CD4-positive, alpha-beta T cell treated with Interferon alpha-2 for 1 hour (primary cell): ENCODE measurements around the gene TMEM62.
"Not testable (repeated sequence)": the region's sequence is repeated elsewhere in the genome, so short reads cannot be mapped to it uniquely, and the experiment has no call there.

Experiments used
- DNase-seq, 2 donors: peaks; one replicate each; pipeline ENCODE4 v3.0.0-alpha.2; 2020 to 2022

Gene TMEM62

DNA sequence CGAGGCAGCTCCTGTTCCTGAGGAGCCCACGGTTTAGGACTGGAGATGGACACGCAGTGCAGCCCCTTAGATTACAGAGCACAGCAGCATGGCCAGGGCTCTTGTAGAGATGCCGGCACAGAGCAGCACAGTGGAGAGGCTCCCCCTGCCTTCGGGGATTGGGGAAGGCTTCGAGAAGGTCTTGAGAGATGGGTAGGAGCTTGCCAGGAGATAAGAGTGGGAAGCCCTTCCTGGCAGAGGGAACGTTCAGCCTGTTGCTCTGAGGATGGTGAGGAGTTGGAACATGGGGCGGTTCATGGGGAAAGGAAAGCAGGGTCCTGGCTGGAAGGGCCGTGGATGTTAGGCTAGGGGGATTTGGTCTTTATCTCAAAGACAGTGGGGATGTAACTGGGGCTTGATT is 77.4 kb downstream of the TMEM62 start:
- DNase-seq = no peak

DNA sequence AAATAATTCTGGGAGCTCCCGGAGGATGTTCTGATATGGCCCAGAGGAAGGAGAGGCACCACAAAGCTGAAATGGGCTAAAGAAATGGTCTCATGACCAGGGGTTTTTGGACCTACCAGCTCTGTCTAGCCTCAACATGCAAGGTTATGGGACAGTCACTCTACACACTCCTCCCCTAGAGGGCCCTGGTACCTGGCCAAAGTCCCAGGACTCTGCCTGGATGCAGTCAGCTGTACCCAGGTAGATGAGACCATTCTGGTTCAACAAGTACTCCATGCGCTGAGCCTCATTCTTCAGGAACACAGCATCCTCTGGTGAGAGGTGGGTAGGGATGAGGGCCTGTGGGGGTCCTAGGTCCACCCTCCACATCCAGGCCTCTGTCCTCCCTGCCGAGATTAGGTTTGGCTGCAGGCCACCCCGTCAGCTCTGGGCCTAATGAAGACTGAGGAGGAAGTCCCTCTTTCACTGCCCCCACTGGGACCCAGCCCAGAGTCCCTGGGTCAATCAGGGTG is 77.9 kb downstream of the TMEM62 start:
- no peak for DNase-seq

DNA sequence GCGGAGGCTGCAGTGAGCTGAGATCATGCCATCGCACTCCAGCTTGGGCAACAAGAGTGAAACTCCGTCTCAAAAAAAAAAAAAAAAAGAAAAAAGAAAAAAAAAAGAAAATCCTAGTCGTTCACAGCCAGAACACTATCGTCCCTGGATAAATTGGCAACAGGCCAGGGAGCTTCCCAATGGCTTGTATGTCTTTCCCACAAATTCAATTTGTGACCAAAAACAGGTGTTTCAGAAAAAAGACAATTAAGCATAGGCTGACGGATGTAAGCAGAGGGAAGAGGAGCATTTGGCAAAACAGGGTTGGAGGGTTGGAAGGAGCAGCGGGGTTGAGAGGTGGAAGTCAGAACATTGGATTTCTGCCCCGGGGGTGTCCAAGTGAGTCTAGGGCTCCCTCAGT is 78.9 kb downstream of the TMEM62 start:
- DNase-seq = no peak

DNA sequence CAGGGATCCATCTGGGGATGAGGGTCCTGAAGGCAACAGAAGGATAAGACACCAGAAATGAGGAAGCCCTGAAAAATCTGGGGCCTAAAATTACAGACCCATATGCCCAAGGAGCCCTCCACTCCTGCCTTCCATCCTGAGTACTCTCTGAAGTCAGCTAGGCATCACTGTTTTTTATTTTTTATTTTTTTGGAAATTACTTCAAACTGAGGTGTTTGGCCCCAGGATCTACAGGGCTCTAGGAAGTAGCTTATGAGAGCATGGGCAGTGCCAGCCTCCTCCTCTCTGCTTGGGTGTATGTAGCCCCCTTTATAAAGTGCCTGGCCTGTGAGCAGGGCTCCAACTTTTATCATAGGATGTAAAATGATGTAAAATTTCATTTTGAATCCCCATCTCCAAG is 79.6 kb downstream of the TMEM62 start:
- no peak for DNase-seq

DNA sequence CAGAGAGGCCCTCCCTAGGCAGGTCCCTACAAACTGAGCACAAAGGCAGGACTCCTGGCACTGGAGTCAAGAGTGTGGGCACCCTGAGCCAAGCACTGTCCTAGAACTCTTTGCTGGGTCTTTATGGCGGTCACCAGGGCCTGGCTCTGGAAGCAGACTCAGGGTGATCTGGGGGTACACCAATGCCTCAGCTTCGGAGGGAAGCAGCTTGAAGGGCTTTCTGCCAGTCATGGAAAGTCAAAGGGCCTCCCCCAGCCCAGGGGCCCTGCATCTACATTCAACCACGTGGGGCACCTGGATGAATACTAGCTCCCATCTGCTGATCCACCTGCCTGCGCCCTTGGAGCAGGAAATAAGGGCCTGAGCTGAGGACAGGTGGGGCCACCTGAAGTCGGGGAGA is 80.1 kb downstream of the TMEM62 start:
- DNase-seq = no peak

DNA sequence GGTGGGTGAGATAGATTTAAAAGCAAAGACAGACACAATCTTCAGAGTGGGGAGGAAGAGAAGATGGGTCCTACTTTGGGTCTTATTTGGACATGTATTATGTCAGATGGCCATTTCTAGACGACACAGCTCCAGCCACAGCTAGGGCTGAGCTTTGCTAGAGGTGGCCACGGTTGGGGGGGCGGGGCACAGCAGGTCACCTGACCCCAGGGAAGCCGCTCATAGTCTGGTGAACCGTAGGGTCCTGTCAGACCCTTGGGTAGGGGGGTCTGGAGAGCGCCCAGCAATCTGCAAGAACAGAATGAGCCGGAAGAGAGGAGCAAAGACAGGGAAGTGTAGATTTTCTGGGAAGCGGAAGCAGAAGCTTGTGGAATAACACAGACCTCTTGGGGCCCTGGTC is 80.8 kb downstream of the TMEM62 start:
- DNase-seq = no peak

DNA sequence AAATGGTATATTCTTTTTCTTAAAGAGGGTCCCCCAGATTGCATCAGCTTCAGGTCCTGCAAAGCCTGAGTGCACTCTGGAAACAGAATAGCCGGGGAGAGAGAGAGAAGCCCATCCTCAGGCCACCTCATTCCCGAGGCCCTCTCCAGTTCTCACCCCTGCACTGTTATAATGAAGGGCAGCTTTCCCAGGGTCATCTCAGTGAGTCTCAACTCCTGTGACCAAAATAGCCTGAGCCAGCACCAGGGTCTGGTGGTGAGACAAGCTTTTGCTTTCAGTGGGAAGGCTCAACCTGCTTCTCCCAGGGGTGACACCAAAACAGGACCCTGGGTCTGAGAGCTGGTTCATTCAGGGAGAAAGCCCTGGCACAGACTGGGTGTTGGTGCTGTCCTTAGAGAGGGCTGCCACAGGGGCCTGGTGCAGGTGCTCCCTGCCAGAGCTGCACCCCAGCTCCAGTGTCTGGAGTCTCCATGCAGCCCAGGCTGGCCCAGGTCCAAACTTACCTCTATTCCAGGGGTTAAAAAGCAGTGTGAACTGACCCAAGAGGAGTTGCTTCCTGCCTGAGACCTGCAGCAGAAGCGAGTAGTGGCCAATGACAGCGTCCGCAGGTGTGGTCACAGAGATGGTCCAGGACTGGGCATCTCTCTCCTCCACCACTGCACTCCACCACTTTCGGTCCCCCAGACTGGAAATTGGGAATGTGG is 81.4 kb downstream of the TMEM62 start:
- no peak for DNase-seq

DNA sequence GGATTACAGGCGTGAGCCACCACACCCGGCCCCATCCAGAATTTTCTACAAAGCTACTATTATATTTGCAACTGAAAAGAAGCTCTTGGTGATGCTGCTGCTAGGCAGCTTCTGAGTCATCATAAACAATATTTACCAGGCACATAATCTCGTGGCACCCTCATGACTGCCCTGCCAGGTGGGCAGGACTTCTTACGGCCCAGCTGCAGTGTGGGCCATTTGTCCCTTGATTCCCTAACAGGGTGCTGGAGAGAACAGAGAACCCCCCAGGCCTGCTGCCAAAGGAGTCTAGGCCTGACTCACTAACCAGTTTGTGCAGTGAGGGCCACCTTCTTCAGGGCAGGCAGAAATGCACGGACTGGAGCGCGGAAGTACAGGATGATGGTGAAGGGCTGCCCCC is 82.6 kb downstream of the TMEM62 start:
- no peak for DNase-seq

DNA sequence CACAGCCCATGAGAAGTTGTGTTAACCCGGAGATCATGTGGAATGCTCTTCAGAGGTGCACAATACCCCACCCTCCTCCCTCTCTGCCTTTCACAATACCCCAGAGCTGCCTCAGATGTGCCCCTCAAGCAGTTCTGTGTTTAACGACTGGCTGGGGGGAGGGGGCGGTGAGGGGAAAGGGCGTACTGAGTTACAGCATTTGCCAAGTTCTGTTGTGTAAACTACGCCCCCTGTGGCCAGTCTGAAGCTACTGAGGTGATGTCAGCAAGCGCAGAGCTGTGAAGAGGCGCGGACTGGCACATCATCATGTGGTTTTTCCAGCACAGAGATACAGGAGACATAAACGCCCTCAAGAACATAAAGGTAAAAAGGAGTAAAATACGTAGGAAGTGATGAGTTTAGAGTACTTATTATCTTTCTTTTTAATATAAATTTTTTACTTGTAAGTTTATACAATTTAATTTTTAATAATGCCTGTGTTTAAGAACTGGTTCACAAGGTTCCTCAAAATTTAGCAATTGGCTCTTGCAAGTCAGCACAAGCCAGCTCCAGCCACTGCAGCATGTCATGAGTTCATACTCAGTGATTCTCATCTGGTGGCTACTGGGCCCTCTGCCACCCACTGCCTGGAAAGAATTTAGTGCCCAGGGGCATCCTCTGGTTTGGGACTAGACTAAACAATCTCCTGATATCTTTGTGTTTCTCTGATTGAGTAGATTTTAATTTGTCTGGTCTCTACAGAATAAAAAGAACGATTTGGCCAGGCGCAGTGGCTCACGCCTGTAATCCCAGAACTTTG is 85.7 kb downstream of the TMEM62 start:
- DNase-seq = no peak

DNA sequence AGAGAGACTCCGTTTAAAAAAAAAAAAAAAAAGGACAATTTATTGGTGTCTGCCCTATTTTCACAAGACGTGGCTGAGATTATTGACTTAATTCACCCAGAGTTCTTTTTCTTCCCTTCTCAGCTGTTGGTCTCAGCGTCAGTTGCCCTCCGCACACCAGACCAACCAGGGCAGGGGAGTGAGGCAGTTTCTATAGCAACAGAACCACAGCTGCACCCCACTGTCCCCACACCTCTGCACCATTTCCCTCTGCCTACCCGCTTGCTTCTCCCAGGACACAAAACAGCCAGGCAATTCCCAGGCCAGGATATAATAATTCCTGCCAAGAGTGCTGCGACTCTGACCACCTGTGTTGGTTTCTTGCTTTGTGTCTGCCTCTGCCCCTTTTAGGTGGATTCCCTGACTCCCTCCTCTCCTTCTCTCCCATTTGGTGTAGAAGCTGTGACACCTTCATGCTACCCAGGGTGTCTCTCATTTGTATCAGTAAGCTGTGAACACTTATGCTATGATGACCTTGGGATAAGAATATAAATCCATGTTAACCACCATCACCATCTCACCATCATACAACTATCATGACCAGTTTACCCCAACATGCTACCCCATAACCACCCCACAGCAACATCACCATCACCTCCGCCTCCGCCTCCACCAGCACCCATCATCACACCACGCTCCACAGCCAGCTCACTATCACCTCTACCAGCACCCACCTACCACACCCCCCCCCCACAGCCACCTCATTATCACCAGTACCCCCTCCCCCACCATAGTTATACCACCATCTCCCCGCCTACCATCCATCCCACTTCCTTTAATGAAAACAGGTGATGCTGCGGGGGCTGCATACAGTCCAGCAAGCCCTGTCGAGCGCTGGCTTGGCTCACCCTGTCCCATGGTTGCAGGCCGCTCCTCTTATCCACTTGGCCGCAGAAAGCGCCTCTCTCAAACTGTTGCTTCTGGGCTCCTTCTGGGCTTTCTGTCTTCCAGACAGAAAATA is 86.8 kb downstream of the TMEM62 start:
- peak in 1 of 2 donors; percentile 3 for DNase-seq

DNA sequence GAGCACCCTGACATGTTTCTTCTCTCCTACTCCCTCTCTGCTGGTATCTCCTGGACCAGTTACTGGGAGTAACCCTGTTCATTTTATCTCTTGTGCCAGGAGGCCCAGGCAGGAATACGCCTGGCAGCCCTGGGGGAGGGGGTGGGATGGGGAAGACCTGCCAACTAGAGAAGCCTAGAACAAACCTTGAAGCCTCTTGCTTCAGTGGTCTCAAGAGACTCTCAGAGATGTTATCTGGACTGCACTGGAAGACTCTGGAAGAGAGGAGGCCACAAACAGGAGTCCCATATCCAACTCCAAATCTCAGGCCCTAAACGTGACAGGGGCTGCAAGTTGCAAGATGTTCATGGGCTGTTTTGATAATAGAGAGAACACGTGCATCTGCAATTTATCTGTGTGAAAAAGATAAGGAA is 87.6 kb downstream of the TMEM62 start, which contains the start of gene EPB42:
EPB42 (minus strand) TSS at position 28 of the 413 bp plus-strand sequence. CDS start 193 bp downstream, outside the sequence.
- DNase-seq = no peak

DNA sequence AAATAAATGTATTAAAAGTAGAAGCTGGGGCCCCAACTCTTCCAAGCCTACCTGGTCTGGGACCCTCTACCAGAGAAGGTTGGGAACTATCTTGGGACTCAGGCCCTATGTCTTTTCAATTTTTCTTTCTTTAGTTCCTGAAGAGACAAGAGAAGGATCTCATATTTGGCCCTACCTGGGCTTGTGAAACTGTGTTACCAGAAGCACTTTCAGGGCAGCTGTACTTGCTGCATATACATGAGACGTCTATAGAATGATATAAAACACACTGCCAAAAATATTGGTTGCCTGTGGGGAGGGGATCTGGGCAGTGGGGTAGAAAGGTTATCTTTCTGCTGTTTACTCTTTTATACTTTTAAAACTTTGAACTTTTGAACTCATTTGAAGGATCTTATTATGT is 88.0 kb downstream of the TMEM62 start:
- DNase-seq = no peak

DNA sequence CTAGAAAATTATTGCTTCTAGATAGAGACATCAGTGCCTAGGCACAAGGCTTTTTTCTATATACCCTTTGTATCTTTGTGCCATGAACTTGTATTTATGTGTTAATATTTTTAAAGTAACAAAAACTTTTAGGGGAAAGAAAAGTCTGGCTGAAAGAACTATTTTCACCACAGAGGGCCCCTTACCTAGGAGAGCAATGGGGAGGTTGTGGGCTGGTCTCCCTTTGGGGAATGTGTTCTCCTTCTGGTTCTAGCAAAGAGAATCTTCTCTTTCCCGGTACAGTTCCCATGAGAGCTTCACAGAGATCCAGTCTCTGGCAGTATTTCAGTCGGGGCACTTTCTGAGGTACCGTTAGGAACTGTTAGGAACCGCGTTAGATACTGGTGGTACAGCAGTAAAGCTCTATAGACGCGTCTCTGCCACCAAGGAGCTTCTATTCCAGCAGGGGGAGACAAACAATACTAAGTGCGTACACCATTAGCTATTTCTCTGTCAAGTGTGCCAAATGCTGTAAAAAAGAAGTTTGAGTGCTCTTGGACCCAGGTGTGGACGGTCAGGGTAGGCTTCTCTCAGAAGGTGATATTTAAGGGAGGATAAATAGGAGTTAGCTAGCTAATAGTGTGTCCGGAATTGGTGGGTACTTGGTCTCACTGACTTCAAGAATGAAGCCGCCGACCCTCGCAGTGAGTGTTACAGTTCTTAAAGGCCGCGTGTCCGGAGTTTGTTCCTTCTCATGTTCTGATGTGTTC is 92.0 kb downstream of the TMEM62 start:
- DNase-seq = peak; percentile 37 to 65

DNA sequence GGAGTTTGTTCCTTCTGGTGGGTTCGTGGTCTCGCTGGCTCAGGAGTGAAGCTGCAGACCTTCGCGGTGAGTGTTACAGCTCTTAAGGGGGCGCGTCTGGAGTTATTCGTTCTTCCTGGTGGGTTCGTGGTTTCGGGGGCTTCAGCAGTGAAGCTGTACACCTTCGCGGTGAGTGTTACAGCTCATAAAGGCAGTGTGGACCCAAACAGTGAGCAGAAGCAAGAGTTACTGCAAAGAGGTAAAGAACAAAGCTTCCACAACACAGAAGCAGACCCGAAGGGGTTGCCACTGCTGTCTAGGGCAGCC is 92.5 kb downstream of the TMEM62 start:
- DNase-seq = not testable (repeated sequence)

DNA sequence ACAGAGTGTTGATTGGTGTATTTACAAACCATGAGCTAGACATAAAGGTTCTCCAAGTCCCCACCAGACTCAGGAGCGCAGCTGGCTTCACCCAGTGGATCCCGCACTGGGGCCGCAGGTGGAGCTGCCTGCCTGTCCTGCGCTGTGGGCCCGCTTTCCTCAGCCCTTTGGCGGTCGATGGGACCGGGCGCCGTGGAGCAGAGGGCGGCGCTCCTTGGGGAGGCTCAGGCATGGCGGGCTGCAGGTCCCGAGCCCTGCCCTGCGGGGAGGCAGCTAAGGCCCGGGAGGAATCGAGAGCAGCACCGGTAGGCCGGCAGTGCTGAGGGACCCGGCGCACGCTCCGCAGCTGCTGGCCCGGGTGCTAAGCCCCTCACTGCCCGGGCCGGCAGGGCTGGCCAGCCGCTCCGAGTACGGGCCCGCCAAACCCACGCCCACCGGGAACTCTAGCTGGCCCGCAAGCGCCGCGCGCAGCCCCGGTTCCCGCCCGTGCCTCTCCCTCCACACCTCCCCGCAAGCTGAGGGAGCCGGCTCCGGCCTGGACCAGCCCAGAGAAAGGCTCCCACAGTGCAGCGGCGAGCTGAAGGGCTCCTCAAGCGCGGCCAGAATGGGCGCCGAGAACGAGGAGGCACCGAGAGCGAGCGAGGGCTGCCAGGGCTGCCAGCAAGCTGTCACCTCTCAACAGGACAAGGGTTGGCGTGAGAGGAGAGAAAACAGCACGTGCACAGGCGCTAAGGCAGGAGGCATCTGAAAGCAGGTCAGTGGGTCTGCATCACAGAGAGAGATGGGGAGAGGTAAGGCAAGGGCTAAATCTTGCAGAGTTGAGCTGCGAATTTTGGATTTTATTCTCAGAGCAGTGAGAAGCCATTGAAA is 93.3 kb downstream of the TMEM62 start:
- no peak for DNase-seq

DNA sequence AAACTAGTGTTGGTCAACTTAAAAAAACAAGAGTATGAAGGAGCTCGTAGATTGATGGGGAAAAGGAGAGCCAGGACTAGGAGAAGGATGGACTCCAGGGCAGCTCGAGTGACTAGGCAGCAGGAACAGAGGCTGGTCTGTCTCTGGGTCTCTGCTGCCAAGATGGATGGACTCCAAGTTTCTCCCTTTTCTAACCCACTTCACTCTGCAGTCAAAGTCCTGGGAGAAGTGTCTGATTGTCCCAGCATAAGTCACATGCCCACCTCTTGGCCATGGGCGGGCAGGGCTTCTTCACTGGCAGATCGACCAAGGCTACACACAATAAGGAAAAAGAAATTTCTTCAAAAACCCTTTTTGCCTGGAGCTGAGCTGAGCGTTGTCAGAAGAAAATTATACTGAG is 96.6 kb downstream of the TMEM62 start:
- no peak for DNase-seq

DNA sequence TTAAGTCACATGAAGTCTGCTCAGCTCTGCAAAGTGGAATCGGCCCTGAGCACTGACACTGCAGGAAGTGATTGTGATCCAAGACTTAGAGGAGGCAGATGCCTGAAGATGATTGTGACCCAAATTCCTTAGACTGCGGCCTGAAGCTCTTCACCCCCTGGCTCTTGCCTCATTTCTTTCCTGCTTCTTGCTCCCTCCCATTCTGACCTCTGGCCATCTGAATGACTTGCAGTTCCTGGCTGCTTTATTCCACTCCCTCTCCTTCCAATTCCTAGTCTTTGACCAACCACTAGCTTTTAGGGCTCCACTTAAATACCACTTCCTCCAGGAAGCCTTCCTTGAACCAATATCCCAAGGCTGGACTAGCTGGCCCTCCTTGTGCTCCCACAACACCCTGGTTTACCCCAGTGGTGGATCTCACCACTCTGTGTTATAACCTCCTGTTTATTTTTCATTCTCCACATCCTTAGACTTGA is 97.3 kb downstream of the TMEM62 start:
- DNase-seq = no peak

DNA sequence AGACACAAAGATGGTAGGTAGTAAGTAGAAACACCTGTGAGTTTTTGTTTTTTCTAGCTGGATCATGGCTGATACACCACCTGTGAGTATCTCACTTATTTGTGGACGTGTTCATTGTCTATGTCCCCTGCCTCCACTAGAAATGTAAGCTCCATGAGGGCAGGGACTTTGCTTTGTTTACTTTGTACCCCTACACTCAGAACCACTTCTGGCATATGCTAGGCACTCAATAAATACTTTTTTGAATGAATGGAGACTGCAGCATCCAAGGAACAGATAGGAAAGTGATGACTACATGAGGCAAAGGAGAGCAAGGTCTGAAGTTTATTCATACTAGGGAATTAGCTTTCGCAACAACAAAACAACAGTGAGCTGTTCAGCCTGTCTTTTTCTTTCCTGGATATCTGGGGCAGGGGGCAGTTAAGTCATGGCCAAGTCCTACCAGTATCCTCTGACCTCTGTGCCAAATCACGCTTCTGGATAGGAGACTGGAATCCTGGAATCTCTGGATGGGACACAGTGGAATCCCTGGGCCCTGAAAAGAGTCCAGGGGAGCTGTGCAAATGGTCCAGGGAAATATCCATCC is 99.0 kb downstream of the TMEM62 start:
- DNase-seq = no peak
